Measurements from ENCODE around the gene ERBB4. TPM values are rescaled to one million over a fixed set of nuclear protein-coding genes. Genes with fewer than 3 reads are reported as not detected.

ERBB4 gene
- total and polyA plus RNA-seq, 2 of the 8 experiments (the other 6 are each of a cell fraction or from before 2014, with no cell fraction given) = 0.34 to 1.3 TPM

- TF ChIP-seq TAF1 (IDR thresholded peaks at IDR 0.05; ENCODE audit: low read depth, low read length) (no peak), BCL11A (IDR thresholded peaks at IDR 0.05; ENCODE audit: low read depth in 2 of 2, low read length in 2 of 2) (no peak), TEAD4 (IDR thresholded peaks at IDR 0.05; ENCODE audit: low read depth, low read length) (no peak), FOSL1 (IDR thresholded peaks at IDR 0.05; ENCODE audit: insufficient read depth, low read depth, low read length) (no peak), SUZ12 (IDR thresholded peaks at IDR 0.05; ENCODE audit: low read length) (no peak)
Observed at GRCh38 chr2:212328136-212328535, 210.5 kb downstream of the ERBB4 start (continued).
